HG03521 (cell line): ENCODE measurements around the gene RHBDF2.

ENCODE experiments used
- ATAC-seq: cut with Tn5 transposase; IDR thresholded peaks from one replicate; pipeline ENCODE4 v1.9.1; 2021; ENCODE audit warnings: mild to moderate bottlenecking, moderate library complexity; ENCODE audit not compliant: unreplicated experiment

The RHBDF2 gene

GRCh38 chr17:76502341-76503211, 1.4 kb upstream of the RHBDF2 start:
- no peak for ATAC-seq

GRCh38 chr17:76501827-76502307, 644 bp upstream of the RHBDF2 start:
- no peak for ATAC-seq

GRCh38 chr17:76500747-76501017, 541 bp downstream of the RHBDF2 start:
- no peak for ATAC-seq

GRCh38 chr17:76500074-76500746, 1.0 kb downstream of the RHBDF2 start:
- no peak for ATAC-seq

- no peak for ATAC-seq
These were observed 2.0 kb downstream of the RHBDF2 start for GRCh38 chr17:76499267-76499667.

- ATAC-seq: no peak
These were observed 2.4 kb downstream of the RHBDF2 start for GRCh38 chr17:76498876-76499251.

- ATAC-seq: no peak
These were observed 3.0 kb downstream of the RHBDF2 start for GRCh38 chr17:76497979-76498875.

- no peak for ATAC-seq
These were observed 3.6 kb downstream of the RHBDF2 start for GRCh38 chr17:76497699-76497978.

GRCh38 chr17:76496464-76496863, 4.8 kb downstream of the RHBDF2 start:
- ATAC-seq: no peak

GRCh38 chr17:76495663-76496400, 5.4 kb downstream of the RHBDF2 start:
- ATAC-seq: no peak

- ATAC-seq: peak; percentile 8
These were observed 7.6 kb downstream of the RHBDF2 start for GRCh38 chr17:76493505-76494167.

GRCh38 chr17:76492989-76493501, 8.2 kb downstream of the RHBDF2 start:
- peak; percentile 37 for ATAC-seq

GRCh38 chr17:76492123-76492988, 8.9 kb downstream of the RHBDF2 start:
- peak; percentile 35 for ATAC-seq

GRCh38 chr17:76491271-76492122, 9.7 kb downstream of the RHBDF2 start:
- no peak for ATAC-seq

- ATAC-seq: no peak
These were observed 11.0 kb downstream of the RHBDF2 start for GRCh38 chr17:76490112-76490710.

GRCh38 chr17:76487451-76488192, 13.6 kb downstream of the RHBDF2 start:
- ATAC-seq: no peak

GRCh38 chr17:76485569-76485968, 15.7 kb downstream of the RHBDF2 start:
- ATAC-seq: no peak
